ENCODE data around the gene MZB1.

GRCh38 chr5:139391570-139392323 is 2.0 kb upstream of the MZB1 start:
- no peak for TF ChIP-seq CTCF (conservative IDR thresholded peaks at IDR 0.05)
- no peak for TF ChIP-seq EZH2 (IDR thresholded peaks at IDR 0.05; ENCODE audit: low read depth)
